Suppressor macrophage treated with lipopolysaccharide for 1 hour (primary cell): ENCODE results near the gene MS4A14.
A peak's percentile ranks its signal among the peaks of the same experiment; 100 is the strongest.
"Not testable (repeated sequence)": the region's sequence is repeated elsewhere in the genome, so short reads cannot be mapped to it uniquely, and the experiment has no call there.

Experiments
- DNase-seq, 3 donors: peaks; one replicate each; pipeline ENCODE4 v3.0.0-alpha.2; 2020 to 2022

Gene MS4A14, protein sequence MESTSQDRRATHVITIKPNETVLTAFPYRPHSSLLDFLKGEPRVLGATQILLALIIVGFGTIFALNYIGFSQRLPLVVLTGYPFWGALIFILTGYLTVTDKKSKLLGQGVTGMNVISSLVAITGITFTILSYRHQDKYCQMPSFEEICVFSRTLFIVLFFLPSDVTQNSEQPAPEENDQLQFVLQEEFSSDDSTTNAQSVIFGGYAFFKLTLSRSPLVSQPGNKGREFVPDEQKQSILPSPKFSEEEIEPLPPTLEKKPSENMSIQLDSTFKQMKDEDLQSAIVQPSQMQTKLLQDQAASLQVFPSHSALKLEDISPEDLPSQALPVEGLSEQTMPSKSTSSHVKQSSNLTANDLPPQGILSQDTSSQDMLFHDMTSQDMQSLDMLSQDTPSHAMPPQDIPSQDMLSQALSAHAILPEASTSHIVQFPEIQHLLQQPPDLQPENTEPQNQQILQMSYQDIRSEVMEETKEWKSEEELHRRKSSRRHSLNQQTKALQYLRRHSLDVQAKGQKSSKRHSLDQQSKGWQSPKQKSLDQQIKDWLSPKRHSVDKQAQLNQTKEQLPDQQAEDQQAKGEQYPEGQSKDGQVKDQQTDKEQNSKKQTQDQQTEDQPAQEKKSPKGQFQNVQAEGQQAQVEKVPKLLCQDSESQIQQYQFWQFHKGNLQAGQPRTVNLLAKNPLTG

DNA sequence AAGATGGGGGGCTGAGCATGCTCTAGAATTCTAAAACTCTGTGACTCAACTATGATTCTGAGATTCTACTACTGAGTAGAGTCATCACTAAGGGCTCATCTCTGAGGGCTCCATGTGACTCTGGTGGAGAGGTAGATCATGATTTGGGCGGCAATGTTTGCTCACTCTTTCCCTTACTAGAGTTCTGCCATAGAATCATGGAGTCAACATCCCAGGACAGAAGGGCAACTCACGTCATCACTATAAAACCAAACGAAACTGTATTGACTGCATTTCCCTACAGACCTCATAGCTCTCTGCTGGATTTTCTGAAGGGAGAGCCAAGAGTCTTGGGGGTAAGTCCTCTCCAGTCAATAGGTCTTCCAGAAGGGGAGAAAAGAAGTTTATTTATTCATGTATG is at the start of gene MS4A14:
Gene MS4A14 (plus strand): TSS at position 78 of the 400 bp plus-strand sequence. CDS start 120 bp downstream, at position 198.
- peak; percentile 66 to 88 (median 74) for DNase-seq

DNA sequence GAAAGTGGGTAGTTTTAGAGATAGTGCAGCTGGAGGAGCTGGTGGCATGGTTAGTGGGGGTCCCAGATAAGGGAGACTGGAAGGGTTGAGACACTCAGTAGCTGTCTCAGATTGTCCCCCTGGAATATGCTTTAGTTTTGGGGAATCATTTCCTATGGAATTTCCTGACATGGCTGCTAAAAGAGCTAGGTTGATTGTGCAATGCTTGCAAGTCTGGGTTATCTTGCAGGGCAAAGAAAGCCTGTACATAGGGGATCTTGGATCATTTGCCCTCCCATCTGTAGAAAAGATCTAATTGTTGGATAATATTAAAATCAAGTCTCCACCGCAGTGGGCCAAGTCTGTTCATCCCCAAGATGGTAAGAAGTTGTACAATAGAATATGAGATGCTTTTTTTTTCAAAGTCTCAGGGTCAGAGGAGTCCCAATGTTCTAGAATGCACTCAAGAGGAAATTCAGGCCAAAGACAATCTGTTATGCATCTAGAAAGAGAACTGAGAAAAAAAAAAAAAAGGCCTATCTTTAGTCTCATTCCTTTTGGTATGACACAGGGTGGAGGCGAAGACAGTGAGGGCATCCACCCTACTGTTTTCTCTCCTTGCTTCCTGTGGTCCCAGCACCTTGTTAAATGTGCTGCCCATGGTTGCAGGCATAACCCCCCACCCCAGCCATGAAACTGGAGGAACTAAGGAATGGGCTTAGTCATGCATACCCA is 49.0 kb upstream of the MS4A14 start:
- DNase-seq = no peak

DNA sequence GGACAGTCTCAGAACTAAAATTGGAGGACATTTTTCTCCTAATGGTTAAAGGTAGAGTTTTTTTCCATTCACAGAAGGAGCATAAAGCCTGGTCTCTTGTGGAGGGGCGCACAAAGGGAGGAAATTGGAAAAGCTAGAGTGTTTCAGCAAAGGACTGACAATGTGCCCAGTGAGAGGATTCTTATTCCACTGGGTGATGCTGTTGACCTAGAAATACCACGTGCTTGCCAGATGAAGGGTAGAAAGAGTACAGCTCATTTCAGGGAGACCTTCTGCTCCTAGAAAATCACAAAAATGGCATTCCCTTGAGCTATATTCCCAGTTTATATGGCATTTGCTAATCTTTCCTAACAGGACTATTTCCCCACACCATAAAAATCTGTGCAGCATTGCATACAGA is 48.1 kb upstream of the MS4A14 start:
- DNase-seq = no peak

DNA sequence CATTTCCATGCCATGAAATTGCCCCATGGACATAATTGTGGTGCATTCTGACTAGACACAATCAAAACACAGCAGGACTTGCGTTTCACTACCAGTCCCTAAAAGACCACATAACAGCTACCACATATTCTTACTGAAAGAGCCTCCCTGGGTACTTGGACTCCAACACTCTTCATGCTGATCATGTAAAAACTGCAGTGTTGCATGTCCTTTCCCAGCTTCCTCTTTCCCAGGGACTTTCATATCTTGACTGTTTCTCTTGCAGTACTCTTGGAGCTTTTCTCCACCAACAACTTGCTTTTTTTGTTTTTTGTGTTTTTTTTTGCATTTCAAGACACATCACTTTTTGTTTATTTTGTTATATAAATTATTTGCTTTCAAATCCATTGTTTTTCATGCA is 46.3 kb upstream of the MS4A14 start:
- DNase-seq = peak; percentile 64 to 79 (median 78)

DNA sequence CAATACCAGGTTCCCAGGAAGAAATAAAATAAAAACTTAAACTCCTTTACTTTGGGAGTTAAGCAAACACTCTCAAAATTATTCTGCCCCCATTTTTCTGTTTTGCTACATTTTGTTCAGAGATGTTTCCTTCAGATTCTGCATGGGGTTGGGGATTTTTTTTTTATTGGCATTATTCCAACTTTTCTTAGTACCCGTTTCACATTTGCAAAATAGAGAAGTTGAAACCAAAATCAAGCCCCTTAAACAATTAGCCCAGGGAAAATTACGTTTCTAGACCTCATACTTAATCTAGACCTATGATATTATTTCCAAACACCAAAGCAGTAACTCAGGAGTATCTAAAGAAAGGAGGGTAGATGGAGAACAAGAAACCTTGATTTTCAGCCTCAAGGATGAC is 38.5 kb upstream of the MS4A14 start:
- peak in 2 of 3 donors; percentile 74 to 80 for DNase-seq

DNA sequence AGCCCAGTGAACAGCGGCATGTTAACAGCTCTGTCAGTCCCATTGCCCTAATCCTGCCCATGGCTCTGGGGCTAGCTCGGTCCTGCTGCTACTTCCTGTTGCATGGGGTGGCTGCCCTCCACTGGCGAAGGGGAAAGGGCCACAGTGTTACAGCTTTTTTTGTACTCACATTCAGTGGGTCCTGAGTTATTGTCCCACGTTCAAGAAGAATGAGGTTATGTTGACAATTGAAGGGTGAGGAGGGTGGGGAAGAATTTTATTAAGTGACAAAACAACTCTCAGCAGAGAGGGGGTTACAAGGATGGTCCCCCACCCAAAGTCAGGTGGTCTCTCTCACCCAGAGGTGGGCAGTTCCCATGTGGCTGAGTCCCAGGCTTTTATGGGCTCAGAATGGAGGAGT is 35.6 kb upstream of the MS4A14 start:
- no peak for DNase-seq

DNA sequence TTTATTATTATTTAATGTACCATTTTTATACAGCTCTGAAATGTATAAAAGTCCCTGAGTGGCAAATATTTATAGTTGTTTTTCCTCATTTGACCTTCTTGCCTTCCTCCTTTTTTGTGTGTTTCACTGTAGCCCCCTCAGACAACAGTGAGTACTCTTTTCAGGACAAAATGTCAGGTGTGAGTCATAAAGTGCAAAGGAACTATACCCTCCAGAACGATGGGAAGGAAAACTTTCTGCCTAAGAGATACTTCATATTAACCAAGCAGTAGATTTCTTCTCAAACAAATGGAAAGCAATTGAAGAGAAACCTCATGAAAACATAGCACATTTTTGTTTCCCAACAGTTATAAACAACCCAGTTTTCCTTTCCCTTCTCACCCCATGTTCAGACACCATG is 34.0 kb upstream of the MS4A14 start:
- peak in 2 of 3 donors; percentile 41 to 62 for DNase-seq

DNA sequence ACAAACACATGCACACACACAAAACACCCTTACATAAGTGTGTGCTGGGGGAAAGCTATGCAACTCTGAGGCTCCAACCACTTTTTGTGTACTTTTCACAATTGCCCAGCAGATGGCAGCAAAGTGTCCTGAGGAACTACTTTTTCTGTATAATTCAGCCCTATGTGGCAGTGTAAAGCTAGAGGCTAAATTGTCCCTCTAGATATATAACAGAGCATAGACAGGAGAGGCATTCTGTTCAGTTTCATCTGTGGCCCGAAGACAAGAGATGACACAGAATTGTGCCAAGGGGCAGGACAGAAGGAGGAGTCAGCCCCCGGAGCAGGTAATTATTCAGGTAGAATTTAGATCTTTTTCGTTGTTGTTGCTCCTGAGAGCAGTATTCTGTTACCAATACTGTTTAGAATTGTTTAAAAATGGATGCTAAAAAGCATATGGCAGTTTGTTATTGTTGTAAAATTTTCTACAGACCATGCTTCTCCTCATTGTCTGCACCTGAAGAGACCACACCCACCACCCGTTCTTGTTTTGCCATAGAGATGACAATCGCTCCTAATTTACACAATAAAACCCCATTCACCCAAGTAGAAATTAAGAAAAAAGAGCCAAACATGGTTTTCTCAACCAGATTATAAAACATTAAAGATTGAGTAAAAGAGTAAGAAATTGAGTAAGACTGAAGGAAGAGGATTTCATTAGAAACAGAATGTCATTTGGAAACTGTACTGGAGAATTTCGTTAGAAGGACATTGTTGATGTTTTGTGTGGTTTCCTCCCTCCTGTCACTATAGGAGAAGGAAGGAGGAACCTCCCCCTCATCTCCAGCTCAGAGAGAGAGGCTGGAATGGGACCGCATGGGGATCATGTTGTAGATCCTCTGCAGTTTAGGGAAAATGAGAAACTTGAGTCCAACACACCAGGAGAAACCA is 32.5 kb upstream of the MS4A14 start:
- peak; percentile 85 to 94 (median 92) for DNase-seq

DNA sequence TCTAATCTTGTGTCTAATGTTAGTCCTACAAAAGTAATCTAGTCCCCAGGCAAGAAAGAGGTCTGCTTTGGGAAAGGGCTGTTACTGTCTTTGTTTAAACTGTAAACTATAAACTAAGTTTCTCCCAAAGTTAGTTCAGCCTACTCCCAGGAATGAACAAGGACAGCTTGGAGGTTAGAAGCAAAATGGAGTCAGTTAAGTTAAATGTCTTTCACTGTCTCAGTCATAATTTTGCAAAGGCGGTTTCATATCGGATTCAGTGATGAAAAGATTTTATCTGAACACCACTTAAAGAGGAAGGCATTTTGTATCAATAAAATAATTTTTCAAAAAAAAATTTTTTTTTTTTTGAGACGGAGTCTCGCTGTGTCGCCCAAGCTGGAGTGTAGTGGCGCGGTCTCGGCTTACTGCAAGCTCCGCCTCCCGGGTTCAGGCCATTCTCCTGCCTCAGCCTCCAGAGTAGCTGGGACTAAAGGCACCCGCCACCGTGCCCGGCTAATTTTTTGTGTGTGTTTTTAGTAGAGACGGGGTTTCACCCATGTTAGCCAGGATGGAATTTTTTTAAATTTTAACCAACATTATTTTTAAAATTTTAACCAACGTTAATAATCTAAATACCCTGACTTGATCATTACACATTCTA is 29.9 kb upstream of the MS4A14 start:
- not testable (repeated sequence) for DNase-seq

DNA sequence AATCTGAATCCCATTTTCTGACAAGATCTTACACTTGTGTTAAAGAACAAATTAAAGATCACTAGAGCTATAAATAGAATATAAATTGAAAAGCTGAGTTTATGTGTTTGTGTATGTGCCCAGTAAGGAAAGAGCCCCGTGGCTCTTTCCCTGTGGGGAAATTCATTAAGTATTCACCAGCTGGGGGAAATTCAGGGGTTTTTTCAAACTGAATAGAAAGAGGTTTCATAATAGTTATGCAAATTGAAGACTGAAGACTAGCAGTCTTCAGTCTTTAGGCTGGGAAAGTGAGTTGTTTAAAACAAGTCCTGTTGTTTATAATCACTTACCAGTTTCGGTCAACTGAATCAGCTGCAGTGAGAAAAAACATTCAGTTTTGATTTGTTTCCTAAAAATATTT is 29.2 kb upstream of the MS4A14 start:
- peak; percentile 86 to 97 (median 94) for DNase-seq

DNA sequence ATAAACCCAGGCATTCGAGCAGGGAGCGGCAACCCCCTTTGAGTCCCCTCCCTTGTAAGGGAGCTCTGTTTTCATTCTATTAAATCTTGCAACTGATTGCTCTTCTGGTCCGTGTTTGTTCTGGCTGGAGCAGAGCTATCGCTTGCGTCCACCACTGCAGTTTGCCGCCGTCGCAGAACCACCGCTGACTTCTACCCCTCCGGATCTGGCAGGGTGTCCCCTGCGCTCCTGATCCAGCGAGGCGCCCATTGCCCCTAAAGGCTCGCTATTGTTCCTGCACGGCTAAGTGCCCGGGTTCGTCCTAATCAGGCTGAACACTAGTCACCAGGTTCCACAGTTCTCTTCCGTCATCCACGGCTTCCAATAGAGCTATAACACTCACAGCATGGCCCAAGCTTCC is 28.4 kb upstream of the MS4A14 start:
- DNase-seq = no peak

DNA sequence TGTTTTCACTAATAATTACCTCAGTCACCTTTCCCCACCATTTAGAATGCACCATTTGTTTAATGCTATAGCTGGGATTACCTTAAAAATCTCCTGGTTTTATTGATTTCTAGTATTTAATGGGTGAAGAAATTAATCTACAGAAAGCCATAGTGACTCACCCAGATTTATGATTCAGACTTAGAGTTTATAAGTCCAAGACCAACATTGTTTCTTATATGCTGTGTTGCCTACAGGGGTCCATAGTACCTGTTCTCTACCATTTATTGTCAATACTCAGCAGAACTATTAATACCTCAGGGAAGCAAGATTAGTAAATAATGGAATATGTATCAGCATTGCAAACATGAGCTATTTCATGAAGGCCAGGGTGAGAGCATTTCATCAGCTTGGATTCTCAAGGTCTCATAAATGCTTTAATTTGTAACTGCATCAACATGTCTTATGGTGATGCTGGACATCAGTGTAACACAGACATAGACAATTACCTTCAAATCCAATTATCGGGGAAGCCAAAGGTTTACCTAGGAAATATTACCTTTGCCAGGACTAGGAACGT is 25.9 kb upstream of the MS4A14 start:
- no peak for DNase-seq

DNA sequence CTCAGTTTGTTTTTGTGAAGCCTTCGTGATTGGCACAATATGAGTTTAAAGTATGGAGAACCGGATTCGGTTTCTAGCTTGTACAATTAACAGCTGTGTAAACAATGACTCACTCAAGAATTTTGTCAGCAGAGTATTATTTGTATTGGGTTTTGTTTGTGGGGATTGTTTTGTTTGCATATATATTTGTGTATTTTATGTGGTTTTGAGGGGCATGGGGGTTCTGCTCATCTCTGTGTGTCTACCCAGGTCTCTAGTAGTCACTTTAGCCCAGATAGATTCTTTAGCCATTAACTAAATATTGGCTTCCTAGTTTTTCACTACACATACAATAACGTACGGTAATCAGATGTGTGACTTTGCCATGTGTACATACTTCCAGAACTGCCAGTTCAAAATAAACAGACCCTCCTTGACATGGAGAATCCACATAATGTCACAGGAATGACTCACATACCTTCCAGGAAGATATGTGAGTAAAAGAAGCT is 25.4 kb upstream of the MS4A14 start:
- peak in 1 of 3 donors; percentile 56 for DNase-seq

DNA sequence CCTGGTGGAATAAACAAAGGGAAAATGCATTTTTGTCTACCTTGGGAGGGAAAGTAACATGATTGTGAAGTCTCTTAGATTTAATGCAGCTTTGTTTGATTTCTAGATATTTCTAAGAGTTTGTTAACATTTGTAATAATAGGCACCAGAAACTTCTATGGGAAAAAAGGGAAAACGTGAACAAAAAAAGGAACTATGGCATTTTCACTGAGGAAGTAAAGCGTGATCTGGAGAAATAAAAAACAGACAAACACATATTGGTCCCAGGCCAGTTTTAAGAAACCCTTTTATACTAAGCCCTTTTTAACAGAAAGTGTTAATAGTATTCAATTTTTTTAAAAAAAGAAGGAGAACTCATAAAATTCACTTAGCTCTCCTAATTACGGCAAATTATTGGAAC is 24.9 kb upstream of the MS4A14 start:
- peak in 2 of 3 donors; percentile 45 to 57 for DNase-seq

DNA sequence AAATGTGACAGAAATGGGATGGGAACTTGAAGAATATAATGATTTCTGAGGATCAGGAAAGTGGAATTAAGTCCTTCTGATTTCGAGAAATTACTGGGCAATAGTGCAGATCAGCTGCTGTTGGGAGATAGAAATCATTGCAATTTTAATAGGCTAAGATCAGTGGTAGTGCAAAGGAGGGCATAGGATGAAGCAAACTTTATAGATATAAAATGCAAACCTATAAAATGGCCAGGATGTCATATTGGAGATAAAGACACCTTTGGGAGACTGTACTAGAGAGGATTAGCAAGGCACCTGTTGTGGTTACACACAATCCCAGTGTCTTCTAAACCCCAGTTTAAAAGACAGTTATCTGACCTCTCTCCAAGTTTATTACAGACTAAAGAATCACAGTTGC is 24.4 kb upstream of the MS4A14 start:
- no peak for DNase-seq

DNA sequence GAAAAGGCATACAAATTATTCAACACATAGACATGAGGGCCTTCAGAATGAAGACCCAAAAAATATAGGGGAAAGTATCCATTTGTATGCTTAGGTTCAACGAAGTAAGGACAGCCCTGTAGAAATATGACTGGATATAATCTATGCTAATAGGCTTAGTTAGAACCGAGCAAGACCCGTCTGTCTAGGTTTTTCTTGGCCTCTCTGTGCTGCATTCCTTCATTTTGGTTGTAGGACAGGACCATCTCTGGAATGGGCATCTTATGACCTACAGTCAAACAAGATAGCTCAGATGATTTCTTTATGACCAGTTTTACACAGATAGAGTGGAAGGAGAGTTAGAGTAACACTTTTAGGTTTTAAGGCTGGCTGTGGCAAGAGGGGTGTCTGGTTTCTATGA is 23.5 kb upstream of the MS4A14 start:
- no peak for DNase-seq

DNA sequence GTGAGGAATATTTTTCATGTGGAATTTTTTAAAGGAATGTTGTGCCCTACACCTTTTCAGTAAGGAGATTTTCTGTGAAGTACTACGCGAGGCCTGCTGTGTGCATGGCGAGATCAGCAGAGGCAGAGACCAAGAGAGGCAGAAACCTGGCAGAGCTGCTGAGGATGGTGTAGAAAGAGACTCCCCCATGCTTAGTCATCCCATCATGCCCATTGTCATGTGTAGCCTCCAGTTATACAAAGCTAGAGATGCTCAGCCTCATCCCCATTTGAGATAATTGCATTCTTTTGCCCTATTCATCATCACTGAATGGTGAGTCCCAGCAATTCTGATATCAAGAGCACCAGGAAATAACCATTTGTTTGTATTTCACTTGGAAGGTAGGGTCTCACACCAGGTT is 20.9 kb upstream of the MS4A14 start:
- peak; percentile 43 to 50 (median 43) for DNase-seq

DNA sequence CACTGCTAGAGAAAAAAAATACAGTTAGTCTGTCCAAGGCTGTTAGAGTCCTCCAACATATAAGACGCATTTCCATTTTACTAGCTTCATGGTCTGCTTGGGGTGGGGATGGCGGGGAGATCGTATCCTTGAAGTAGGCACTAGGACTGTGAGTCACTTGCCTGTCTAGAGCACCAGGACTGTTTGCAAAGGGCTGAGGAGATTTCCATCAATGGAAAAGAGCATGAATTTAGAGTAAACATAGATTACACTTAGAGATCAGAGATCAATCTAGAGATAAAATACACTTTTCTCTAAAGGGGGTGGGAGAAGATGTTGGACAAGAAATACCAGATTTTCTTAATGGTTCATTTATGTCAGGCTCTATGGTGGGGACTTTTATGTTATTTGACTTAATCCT is 19.7 kb upstream of the MS4A14 start:
- peak in 2 of 3 donors; percentile 44 for DNase-seq

DNA sequence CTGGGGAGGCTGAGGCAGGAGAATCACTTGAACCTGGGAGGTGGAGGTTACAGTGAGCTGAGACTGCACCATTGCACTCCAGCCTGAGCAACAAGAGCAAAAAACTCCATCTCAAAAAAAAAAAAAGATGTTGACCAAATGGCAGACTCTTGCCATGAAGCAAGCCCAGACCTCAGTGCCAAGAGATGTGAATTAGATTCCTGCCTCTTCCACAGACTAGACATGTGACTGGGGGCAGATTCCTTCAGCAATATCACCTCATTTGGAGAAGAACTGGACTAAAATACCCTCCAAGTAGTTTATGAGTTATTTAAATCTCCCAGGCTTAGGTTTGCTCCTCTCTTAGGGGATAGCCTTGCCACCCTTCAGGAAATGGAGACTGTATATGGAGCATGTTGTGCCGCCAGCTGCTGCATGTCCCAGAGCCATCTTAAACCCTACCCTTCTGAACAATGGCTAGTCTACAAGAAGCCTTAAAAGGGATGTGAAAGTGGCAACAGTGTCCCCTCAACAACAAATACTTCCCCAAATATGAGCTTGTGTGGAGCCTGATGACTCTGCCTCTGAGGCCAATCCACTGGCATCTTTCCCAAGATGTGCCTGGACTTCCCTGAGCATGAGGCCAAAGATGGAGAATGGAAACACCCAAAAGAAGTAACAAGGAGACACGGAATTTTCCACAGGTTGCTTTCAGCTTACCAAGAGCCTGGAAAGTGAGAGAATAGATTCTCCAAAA is 18.7 kb upstream of the MS4A14 start:
- DNase-seq = peak; percentile 92 to 98 (median 97)

DNA sequence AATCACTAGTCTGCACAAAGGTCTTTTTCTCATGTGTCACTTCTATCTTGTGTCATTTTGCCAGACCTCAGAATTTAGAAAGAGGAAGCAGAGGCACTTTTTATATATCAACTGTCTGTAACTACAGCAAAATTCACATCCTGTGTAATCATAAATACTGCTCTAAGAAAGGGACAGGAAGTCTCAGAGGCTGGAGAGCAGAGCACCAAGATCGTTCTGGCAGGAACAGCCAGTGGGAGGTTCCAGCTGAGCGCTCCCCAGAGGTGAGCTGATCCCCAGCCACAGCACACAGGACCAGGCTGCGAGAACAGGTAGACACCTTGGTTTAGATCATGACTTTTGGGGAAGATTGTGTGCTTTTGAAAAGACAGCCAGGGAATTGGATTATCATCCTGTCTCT is 17.9 kb upstream of the MS4A14 start, which contains the start of gene MS4A7:
Gene MS4A7 (plus strand): TSS at position 179 of the 400 bp plus-strand sequence. CDS start 4,610 bp downstream, outside the sequence.
- DNase-seq = peak; percentile 79 to 96 (median 94)
